ENCODE data around the gene APOA4.

GRCh38 chr11:116788534-116788933 lies 34.6 kb downstream of the APOA4 start:
- TF ChIP-seq CTCF (IDR thresholded peaks at IDR 0.05) (no peak), EP300 (IDR thresholded peaks at IDR 0.05) (no peak), POLR2A (IDR thresholded peaks at IDR 0.05) (no peak), POLR2AphosphoS5 (IDR thresholded peaks at IDR 0.05) (no peak)
